HL-60/S4 treated with retinoic acid at 250 ng/mL for 4 days and 3 days (cell line): Measurements from ENCODE around the gene HMGN5.

Source experiments
- in situ Hi-C: fragments of 300-500 bp; cut with MboI; formaldehyde crosslinking; loops from 2 replicates; pipeline ENCODE4 v1.7.0; 2022; ENCODE audit warnings: low sequenced_read_pairs

Gene HMGN5

DNA sequence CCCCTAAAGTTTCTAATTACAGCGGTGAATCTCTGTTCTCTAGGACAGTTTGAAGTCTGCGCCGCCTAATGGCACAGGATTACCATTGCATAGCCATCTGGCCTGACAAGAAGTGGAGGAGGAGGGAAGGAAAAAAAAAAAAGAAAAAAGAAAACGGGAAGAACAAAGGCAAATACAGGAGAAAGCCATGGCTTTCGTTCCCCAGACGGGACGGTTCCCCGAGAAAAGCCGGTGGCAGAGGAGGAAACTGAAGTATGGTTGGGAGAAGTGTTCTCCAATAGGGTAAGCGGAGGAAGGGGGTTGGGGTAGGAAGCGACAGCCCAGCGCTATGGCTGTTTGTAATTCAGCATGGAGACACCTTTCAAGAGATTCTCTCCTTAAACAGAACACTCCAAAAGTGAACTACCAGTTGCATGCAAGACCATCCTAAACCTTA, 80.8 kb downstream of the HMGN5 start:
- in situ Hi-C loops: no loop called here

DNA sequence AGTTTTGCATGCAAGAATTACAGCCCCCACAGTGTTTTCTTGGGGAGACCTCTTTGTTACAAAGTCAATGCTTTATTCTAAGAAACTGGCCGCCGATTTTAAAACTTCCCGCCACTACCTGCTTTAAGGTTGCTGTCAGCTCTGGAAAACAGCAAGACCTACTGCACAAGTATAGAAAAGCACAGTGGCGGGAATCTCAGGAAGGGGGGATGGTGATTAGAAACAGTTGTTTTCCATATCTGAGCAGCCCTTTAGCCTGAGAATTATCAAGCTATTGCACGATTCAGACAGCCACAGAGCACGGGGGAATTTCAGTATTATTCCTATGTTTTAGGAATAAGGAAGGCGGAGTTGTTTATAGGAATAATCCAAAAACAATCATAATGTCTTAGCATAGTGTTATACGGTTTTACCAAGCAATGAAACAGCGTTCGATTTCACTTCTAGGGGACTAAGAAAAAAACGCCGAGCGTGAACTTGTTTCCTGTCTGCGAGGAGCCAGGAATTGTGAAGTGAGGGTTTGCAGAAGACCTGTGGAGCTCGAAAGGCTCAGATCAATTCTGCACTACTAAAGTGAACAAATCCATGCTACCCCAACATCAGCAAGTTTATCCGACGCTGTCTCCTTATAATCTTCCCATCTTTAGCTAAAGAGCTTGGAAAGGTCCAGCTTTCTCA, 81.3 kb downstream of the HMGN5 start:
- in situ Hi-C loops: no loop called here

DNA sequence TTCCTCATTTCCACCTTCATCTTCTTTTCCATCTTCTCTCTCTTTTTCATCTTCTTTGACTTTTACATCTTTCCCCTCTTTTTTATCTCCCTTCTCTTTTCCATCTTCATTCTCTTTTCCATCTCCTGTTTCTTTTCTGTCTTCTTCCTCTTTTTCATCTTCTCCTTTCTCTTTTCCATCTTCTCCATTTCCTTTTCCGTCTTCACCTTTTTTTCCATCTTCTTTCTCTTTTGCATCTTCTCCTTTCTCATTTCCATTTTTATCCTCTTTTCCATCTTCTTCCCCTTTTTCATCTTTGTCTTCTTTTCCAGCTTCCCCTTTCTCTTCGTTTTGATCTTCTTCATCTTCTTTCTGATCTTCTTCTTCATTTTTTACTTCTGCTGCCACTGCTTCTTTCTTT, 87.0 kb downstream of the HMGN5 start:
- in situ Hi-C loops: no loop called here

DNA sequence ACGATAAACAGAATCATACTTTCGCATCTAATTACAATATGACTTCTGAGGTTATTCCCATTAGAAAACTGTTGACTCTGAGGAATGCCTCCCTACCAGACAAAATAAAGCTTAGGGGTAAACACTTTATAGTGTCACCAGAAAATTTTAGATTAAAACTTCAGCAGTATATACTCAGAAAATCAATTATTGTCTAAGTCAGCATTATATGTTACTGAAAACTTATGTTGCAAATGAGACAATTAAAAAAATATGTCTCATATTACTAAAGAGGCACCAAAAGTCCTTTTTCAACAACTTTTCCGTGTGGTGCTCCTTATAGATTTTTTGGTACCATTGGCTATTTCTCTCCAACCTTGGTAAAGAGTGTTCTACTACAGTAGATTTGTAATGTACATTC, 91.4 kb downstream of the HMGN5 start:
- in situ Hi-C loops: no loop called here

DNA sequence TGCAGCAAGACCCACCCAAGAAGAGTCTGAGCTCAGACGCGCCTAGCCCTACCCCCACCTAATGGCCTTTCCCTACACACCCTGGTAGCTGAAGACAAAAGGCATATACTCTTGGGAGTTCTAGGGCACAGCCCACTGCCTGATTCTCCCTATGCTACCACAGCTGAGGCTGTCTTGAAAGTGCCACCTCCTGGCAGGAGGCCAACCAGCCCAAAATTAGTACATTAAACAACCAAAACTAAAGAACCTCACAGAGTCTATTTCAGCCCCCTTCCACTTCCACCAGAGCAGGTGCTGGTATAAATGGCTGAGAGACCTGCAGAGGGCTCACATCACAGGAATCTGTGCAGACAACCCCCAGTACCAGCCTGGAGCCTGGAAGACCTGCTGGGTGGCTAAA, 119.1 kb downstream of the HMGN5 start:
- in situ Hi-C loops: no loop called here
